Cortex of kidney (tissue), 1 donor: ENCODE measurements around the gene SYNPO.

Experiments
- DNase-seq: peaks from one replicate; lab custom pipeline; 2025; lab: John Stamatoyannopoulos, UW

SYNPO gene

DNA sequence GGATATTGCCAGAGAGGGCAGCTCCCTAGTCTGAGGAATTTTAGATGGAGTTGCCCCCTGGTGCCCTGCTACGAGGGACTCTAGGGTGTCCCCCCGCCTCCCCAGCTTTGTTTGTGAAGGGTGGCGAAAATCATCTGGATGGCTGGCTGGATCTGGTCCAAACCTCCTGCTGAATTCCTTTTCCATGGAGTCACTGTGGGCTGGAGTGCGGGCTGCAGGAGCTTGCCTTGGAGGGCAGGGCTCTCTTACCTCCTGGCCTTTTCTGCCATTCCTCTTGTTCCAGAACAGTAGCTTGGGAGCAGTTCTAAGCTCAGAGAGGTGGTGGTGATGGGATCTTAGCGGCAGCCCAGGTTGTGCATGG lies 2.1 kb downstream of the SYNPO start:
- DNase-seq, result no peak

DNA sequence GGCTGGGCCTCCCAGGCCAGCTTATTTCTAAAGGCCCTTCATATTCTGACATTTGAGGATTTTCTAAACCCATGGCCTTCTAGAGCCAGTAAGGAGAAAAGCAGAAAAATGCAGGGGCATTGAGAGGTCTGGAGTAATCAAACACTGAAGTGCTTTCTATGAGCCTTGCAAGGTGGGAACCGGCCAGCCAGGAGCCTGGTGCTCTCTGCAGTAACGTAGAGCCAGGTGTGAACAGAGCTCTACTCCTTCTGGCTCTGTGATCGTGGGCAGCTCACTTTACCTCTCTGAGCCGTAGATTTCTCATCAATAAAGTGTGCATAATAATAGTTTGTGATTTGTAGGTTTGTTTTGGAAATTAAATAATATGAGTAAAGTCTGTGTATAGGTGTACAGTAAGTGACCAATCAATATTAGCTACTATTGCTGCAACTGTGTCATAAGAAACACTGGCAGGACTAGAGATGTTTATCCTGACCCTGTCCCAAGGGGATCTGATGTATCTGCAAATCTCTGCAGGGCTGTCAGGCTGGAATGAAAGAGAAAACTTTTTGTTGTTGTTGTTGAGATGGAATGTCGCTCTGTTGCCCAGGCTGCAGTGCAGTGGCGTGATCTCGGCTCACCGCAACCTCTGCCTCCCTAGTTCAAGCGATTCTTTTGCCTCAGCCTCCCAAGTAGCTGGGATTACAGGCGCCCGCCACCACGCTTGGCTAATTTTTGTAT lies 2.7 kb downstream of the SYNPO start:
- no peak for DNase-seq

DNA sequence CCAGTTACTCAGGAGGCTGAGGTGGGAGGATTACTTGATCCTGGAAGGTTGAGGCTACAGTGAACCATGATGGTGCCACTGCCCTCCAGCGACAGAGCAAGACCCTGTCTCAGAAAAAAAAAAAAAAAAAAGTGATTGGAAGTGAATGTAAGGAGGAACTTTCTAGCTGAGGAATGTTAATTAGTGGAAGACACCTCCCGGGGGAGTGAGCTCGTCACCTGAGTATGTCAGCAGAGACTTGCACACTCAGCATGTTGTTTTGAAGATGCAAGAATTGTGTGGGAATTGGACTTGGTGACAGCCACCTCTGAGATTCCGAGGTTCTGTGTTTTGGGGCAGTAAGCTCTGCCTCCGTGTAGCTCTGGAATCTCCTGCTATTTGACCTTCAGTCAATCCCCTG lies 3.6 kb downstream of the SYNPO start:
- no peak for DNase-seq

DNA sequence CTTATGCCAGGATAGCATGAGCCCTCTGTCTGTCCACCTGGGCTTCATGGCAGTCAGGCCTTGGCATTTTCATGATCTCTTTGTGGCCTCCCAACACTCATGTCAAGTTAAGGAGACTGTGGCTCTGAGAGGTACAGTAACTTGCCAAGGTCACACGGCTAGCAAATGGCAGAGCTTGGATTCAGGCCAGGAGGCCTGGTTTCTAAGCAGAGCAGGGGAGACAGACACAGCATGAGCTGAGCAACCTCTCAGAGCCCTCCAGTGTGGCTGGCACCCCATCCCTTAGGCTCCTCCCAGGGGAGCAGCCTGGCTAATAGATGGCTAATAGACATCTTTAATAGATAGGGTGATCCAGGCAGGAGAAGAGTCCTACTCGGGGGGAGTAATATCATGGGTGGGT lies 4.1 kb downstream of the SYNPO start:
- no peak for DNase-seq

DNA sequence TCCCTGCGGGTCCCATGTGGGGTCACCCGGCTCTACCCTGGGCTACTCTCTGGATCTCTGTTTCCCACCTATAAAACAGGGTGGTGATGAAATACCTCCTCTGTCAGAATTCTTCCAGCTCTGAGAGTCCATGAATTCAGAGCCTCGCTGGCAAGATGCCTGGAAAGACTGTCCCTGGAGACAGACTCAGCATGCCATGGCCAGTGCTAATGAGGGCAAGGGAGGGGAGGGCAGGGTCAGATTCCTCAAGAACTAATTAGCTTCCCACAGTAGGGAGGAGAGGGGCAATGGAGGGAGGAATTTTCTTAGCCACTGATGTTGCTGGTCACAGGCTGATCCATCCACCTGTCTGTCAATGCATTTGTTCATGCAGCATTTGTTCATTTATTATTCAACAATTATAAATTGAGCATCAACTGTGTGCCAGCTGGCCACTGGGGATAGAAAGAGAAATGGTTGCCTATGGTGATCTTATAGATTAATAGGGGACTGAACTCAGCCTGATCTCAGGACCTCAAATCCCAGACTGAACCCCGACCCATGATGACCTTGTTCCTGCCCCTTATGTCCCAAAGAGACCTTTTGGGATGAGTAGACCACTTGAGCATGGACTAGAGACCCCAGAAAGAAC lies 4.7 kb downstream of the SYNPO start:
- no peak for DNase-seq

DNA sequence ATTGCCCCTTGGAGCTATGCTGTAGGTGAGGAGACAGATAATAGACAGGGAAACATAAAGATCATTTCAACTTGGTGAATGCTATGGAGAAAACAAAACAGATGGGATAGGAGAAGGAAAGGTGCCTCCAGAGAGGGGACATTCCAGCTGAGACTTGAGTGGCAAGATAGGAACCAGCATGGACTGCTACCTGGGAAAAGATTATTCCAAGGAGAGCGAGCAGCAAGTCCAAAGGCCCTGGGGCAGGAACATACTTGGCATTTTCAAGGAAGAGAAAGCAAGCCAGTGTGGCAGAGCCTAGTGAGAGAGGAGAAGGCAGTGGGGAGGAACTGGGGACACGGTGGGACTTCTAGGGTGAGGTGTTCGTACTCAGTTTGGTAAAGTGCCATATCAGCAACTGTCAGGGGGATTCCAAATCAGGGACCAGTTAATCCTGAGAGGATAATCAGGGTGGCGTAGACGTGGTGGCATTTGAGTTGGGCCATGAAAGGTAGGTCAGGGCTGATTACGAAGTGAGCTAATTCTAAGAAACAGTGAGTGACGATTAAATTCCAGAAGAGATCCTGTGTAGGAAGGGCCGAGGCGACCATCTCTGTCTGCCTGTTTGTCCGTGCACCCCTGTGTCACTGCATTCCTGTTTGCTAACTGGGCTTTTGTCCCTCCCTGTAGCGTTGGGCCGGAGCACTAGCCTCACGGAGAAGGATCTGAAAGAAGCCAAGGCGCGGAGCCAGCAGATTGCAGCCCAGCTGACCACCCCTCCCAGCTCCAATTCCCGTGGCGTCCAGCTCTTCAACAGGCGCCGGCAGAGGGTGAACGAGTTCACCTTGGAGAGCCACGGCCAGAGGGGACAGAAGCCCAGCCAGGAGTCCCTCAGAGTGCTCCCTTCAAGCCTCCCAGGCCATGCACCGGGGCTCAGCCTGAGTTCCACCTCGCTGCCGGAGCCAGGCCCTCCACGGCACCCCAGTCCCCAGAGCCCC lies 7.1 kb downstream of the SYNPO start:
- no peak for DNase-seq

DNA sequence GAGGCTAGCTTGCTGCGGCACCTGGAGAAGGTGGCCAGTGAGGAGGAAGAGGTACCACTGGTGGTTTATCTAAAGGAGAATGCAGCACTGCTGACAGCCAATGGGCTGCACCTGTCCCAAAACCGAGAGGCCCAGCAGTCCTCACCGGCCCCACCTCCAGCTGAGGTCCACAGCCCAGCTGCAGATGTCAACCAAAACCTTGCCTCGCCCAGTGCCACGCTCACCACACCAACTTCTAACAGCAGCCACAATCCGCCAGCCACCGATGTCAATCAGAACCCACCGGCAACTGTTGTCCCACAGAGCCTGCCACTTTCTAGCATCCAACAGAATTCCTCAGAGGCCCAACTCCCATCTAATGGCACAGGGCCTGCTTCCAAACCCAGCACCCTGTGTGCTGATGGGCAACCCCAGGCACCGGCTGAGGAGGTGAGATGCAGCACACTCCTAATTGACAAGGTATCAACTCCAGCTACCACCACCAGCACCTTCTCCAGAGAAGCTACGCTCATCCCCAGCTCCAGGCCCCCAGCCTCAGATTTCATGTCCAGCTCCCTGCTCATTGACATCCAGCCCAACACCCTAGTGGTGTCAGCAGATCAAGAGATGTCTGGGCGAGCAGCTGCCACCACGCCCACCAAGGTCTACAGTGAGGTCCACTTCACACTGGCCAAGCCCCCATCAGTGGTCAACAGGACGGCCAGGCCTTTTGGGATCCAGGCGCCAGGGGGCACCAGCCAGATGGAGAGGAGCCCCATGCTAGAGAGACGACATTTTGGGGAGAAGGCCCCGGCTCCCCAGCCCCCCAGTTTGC lies 8.0 kb downstream of the SYNPO start:
- no peak for DNase-seq

DNA sequence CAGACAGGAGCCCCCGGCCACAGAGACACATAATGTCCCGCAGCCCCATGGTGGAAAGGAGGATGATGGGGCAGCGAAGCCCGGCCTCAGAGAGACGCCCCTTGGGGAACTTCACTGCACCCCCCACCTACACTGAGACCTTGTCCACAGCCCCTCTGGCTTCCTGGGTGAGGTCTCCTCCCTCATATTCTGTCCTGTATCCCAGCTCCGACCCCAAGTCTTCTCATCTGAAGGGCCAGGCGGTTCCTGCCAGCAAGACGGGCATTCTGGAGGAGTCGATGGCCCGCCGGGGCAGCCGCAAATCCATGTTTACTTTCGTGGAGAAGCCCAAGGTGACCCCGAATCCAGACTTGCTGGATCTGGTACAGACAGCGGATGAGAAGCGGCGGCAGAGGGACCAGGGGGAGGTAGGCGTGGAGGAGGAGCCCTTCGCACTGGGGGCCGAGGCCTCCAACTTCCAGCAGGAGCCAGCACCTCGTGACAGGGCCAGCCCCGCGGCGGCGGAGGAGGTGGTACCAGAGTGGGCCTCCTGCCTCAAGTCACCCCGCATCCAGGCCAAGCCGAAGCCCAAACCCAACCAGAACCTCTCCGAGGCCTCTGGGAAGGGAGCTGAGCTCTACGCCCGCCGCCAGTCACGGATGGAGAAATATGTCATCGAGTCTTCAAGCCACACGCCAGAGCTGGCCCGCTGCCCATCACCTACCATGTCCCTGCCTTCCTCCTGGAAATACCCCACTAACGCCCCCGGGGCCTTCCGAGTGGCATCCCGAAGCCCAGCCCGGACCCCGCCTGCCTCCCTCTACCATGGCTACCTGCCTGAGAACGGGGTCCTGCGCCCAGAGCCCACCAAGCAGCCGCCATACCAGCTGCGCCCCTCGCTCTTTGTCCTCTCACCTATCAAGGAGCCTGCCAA lies 8.9 kb downstream of the SYNPO start:
- DNase-seq, result no peak

DNA sequence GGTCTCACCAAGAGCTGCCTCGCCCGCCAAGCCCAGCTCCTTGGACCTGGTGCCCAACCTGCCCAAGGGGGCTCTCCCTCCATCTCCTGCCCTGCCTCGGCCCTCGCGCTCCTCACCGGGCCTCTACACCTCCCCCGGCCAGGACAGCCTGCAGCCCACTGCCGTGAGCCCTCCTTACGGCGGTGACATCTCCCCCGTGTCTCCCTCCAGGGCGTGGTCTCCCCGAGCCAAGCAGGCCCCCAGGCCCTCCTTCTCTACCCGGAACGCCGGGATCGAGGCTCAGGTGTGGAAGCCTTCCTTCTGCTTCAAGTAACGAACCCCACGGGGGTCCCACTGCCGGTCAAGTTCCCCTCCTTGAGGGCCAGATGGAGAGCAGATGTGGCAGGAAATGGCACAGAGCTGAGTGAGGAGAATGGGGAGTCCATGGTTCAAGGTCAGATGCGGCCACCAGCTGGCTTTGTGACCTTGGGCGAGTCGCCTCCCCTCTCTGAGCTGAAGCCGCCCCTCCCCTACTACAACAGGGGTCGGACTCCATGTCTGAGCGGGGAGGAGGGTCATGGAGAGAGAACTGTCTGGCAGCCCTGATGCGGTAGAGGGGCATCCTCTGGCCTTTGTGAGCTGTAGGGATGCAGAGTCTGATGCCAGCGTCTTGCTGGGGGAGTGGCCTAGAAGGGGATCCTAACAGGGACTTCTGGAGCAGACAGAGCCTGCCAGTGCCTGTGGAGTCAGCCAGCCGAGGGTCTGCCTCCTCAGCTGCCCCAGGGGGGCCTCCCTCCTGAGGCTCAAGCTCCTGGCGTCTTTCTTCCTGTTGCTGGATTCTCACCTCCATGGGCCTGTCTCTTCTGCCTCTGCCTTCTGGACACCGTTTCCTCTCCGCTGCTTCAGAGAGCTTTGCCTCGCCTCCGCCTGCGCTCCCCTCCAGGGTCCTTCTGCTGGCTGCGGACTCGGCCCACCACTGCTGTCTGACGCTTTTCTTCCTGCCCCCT lies 9.9 kb downstream of the SYNPO start:
- DNase-seq, result no peak

DNA sequence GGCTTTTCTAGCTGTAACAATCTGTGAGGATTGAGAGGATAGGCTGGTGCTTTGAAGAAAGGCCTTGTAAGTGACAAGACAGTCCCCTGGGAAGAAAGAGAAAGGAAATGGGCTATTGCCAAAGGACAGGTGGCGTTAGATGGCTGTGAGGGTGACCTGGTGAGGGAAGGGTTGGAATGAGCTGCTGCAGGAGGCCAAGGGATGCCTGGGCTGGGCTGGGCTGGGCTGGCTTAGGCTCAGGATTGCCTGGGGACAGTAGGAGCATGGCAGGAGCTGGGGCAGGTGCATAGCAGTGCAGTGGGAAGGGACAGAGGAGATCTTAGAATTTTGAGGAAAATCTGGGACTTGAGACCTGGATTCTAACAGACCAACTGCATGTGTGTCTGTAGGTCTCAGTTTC lies 10.9 kb downstream of the SYNPO start:
- DNase-seq, result no peak

DNA sequence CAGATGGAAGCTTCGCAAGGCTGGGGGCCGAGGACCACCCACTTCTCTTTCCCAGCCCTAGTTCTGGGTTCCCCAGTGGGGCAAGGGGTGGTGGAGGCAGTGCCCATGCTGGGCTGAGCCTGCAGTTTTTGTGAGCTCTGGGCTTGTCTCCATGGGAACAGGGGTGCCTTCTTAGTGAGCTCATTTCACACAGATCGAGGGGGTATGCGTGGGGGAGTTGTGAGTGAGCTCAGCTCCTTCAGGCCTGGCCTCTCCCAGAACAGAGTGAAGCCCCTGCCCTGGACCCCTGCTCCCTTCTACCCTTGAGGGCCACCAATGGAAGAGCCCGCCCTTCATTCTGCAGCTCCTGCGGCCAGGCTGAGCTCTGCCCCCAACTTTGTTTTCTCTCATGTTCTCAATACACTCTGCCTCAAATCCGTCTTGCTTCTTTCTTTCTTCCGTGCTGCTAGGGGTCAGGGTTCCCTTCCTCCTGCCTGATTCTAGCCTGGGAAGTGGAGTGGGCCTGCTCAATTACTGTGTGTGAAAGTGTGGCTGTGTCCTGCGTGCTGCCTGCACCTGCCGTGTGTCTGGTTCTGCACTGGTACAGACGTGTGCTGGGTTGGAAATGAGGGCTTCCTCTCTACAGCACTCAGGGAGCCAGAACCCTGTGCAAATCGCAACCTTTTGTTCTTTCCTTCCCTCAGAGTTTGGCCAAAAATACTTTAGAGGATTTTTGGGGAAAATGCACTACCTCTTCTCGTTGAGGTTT lies 11.6 kb downstream of the SYNPO start:
- DNase-seq, result no peak

DNA sequence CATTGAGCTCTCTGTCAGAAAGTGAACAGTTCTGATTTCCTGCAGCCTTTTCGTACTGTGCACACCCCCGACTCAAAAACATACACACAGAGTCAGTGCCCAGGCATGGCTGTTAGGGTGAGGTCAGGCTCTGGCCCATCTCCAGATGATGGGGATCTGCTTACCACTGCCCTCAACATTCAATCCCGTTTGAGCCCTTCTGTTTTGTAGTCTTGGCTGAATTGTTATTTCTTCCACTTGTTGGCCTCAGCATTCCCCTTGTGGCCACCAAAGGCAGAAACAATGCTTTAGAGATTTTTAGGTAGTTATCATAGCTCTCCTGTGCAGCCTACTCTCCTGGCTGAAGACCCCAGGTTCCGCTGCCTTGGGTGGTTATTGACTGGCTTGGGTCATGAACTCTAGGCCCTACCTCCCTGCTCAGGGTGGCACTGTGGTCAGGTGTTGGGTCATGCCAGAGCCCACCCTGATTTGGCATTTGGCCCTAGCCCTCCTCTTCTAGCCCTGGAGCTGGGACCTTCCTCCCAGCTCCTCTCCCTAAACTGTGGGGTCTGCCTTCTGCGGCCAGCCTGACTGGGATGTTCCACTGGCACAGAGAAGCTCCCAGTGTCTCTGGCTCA lies 12.8 kb downstream of the SYNPO start:
- DNase-seq, result no peak

DNA sequence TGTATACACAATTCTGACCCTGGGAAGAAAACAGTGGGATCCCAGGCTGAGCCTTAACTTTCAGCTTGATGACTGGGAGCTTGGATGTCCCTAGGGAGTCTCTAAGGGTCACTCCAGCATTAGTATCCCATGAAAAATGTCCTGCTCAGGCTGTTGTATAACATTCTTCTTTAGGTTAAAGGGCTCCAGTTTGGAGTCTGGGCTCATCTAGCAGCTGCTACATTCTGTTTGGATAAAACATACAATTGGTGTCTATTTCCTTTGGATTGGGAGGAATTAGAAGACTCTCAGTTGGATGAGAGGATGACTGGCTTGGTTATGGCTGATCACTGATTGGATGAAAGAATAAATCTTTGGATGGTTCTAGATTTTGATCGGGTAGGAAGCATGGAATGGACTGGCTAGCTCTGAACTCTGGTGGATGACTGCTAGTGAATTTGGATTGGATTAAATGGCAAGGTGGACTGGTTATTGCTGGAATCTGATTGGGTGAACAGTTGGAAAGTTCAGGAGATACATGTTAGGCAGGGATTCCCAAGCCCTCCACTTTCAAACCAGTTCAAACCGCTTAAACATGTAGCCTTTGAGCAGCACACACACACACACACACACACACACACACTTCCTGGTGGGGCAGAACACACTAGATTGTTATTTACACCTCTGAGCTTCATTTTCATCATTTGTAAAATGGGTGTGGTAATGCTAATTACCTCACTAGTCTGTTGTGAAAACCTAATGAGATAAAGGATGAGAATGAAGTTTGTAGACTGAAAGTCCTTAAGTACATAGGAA lies 13.5 kb downstream of the SYNPO start:
- DNase-seq, result no peak

DNA sequence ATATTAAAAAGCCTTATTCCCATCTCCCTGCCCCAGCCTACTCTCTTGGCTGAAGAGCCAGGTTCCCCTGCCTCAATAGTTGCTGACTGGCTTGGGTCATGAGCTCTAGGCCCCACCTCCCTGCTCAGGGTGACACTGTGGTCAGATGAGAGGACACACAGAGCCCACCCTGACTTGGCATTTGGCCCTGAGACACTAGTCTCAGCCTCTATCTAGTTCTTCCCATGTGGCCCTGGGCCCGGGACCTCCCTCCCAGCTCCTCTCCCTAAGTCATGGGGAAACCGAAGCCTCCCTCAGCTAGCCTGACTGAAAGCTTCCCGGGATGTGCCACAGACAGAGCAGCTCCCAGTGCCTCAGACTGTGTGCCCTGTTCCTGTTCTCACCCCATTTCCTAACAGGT lies 14.8 kb downstream of the SYNPO start:
- no peak for DNase-seq

DNA sequence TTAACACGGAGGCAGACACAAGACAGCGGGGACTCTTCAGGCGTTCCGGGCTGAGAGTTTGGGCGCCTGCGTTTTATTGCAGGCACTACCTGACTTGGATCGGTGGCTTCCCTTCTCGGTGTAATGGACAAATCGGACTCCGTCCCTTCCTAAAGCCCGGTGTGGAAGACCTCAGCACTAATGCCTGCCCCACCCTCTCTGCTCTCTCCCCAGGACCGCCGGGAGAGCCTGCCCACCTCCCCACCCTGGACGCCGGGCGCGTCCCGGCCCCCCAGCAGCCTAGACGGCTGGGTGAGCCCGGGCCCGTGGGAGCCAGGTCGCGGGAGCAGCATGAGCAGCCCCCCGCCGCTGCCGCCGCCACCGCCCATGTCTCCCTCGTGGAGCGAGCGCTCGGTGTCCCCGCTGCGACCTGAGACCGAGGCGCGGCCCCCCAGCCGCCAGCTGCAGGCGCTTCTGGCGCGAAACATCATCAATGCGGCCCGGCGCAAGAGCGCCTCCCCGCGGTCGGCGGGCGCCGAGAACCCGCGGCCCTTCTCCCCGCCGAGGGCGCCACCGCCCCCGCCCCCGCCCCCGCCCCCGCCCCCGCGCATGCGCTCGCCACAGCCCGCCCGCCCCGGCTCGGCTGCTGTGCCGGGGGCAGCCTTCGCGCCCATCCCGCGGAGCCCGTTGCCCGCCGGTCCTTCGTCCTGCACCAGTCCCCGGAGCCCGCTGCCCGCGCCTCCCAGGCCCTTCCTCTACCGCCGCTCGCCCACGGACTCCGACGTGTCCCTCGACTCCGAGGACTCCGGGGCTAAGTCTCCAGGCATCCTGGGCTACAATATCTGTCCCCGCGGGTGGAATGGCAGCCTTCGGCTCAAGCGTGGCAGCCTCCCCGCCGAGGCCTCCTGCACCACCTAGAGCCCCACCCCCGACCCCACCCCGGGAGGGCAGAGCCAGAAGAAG lies 16.0 kb downstream of the SYNPO start:
- DNase-seq, result no peak

DNA sequence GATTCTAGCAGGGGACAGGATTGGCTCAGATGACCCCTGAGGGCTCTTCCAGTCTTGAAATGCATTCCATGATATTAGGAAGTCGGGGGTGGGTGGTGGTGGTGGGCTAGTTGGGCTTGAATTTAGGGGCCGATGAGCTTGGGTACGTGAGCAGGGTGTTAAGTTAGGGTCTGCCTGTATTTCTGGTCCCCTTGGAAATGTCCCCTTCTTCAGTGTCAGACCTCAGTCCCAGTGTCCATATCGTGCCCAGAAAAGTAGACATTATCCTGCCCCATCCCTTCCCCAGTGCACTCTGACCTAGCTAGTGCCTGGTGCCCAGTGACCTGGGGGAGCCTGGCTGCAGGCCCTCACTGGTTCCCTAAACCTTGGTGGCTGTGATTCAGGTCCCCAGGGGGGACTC lies 17.7 kb downstream of the SYNPO start:
- DNase-seq, result no peak
